Suprapubic skin (tissue), 4 donors: Measurements from ENCODE around the gene NCAPD2.

Experiments
- CTCF ChIP-seq, 2 donors: fragments of 200-600 bp in 1 of 2; fragments of 450-650 bp in 1 of 2; sonication (generic) in 1 of 2; IDR thresholded peaks; one replicate each; pipeline ENCODE4 v1.5.1; 2016 to 2019; ENCODE audit warnings: antibody characterized with exemption in 2 of 2, mild to moderate bottlenecking in 1 of 2, moderate library complexity in 1 of 2
- EP300 ChIP-seq: sonication (generic); formaldehyde crosslinking; IDR thresholded peaks from one replicate; pipeline ENCODE4 v1.6.1; 2017; ENCODE audit warnings: antibody characterized with exemption
- POLR2A ChIP-seq, 2 donors: fragments of 450-650 bp; IDR thresholded peaks; one replicate each; pipeline ENCODE4 v1.6.1; 2017; ENCODE audit warnings: antibody characterized with exemption in 2 of 2, mild to moderate bottlenecking in 2 of 2, moderate library complexity in 2 of 2
- POLR2AphosphoS5 ChIP-seq, 3 donors: sonication (generic); formaldehyde crosslinking; IDR thresholded peaks; one replicate each; pipeline ENCODE4 v1.6.1; 2017; ENCODE audit warnings: antibody characterized with exemption in 3 of 3

DNA sequence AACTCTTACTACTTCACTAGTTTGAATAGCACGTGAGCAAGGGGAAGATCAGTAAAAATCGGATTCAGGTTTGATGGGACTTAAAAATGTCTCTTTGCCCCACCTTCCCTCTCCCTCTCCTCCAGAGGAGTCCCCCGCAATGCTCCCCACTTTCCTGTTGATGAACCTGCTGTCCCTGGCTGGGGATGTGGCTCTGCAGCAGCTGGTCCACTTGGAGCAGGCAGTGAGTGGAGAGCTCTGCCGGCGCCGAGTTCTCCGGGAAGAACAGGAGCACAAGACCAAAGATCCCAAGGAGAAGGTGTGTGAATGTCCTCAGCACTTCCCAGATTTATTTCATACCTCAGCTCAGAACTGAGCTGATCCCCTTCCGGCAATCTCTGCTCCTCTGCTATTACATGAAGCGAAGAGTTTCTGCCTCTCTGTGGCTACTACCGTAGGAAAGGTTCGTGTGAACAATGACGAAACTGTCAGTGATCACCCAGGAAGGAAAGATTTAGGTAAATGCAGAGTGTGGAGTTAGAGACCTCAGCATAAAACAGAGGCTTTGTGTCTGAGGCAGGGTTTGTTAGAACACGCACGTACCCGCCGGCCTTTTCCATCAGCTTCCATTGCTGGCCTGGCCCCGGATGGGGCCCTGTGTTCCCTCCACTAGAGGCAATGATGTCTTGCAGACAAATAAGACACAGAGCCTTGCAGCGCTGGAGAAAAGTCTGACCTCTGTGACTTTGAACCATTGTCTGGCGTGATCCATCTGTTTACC is 33.0 kb downstream of the NCAPD2 start:
- TF ChIP-seq POLR2A (IDR thresholded peaks at IDR 0.05) (no peak), CTCF (IDR thresholded peaks at IDR 0.05) (no peak), POLR2AphosphoS5 (IDR thresholded peaks at IDR 0.05) (no peak), EP300 (no peak)
